HuH-7.5 (cell line): ENCODE results near the gene ASAP3.

ENCODE experiments used
- DNase-seq: peaks from one replicate; pipeline ENCODE4 v3.0.0; 2011; ENCODE audit warnings: low spot score

Gene ASAP3

GRCh38 chr1:23448846-23449245, 35.1 kb downstream of the ASAP3 start:
- no peak for DNase-seq

- DNase-seq: no peak
Observed at GRCh38 chr1:23446661-23447310, 37.2 kb downstream of the ASAP3 start.

GRCh38 chr1:23444596-23445390, 39.2 kb downstream of the ASAP3 start:
- no peak for DNase-seq

GRCh38 chr1:23444104-23444533, 39.9 kb downstream of the ASAP3 start:
- DNase-seq: no peak

GRCh38 chr1:23442751-23443150, 41.2 kb downstream of the ASAP3 start:
- no peak for DNase-seq

- no peak for DNase-seq
Observed at GRCh38 chr1:23441446-23442148, 42.4 kb downstream of the ASAP3 start.

GRCh38 chr1:23438545-23438944, 45.4 kb downstream of the ASAP3 start:
- DNase-seq: no peak

- no peak for DNase-seq
Observed at GRCh38 chr1:23437355-23437664, 46.7 kb downstream of the ASAP3 start.

GRCh38 chr1:23436520-23437354, 47.2 kb downstream of the ASAP3 start:
- DNase-seq: no peak

- DNase-seq: no peak
Observed at GRCh38 chr1:23434260-23434775, 49.7 kb downstream of the ASAP3 start.

GRCh38 chr1:23433122-23433521, 50.9 kb downstream of the ASAP3 start:
- no peak for DNase-seq

GRCh38 chr1:23431431-23431830, 52.5 kb downstream of the ASAP3 start:
- DNase-seq: no peak

- no peak for DNase-seq
Observed at GRCh38 chr1:23430803-23431202, 53.2 kb downstream of the ASAP3 start.

- no peak for DNase-seq
Observed at GRCh38 chr1:23428136-23428905, 55.7 kb downstream of the ASAP3 start.

GRCh38 chr1:23427550-23427949, 56.4 kb downstream of the ASAP3 start:
- DNase-seq: no peak

- no peak for DNase-seq
Observed at GRCh38 chr1:23426828-23427227, 57.2 kb downstream of the ASAP3 start.

- no peak for DNase-seq
Observed at GRCh38 chr1:23425193-23425494, 58.8 kb downstream of the ASAP3 start.

- peak; percentile 62 for DNase-seq
Observed at GRCh38 chr1:23424293-23425192, 59.4 kb downstream of the ASAP3 start, which contains the start of gene TCEA3. TSS of gene TCEA3 (minus strand) at chr1:23424748. CDS start at chr1:23424633, 115 bp downstream.

GRCh38 chr1:23423415-23424292, 60.3 kb downstream of the ASAP3 start:
- DNase-seq: peak; percentile 85
